ENCODE measurements around the gene MACROD2.
"Not testable (repeated sequence)": the region's sequence is repeated elsewhere in the genome, so short reads cannot be mapped to it uniquely, and the experiment has no call there.

MACROD2 gene

DNA sequence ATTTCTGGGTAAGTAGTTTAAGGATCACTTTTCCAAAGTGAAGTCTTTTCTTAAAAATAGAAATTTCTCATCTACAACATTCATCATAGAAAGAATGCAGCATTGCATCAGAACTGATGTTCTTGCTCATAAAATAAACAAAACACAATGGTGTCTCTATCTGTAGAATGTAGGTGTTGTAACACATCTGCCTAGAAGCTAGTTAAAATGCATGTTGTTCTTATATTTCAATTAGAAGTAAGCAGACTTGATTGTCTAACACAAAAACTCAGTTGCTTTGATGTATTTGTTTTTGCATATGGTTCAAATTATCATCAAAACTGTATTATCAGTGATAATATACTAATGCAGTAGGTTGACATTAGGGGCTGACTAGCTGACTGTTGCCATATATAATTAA, 996.8 kb downstream of the MACROD2 start:
- DNase-seq (ENCODE audit: low read depth): no peak

GRCh38 chr20:14992961-14993360, 997.6 kb downstream of the MACROD2 start:
- DNase-seq (ENCODE audit: low read depth): no peak

DNA sequence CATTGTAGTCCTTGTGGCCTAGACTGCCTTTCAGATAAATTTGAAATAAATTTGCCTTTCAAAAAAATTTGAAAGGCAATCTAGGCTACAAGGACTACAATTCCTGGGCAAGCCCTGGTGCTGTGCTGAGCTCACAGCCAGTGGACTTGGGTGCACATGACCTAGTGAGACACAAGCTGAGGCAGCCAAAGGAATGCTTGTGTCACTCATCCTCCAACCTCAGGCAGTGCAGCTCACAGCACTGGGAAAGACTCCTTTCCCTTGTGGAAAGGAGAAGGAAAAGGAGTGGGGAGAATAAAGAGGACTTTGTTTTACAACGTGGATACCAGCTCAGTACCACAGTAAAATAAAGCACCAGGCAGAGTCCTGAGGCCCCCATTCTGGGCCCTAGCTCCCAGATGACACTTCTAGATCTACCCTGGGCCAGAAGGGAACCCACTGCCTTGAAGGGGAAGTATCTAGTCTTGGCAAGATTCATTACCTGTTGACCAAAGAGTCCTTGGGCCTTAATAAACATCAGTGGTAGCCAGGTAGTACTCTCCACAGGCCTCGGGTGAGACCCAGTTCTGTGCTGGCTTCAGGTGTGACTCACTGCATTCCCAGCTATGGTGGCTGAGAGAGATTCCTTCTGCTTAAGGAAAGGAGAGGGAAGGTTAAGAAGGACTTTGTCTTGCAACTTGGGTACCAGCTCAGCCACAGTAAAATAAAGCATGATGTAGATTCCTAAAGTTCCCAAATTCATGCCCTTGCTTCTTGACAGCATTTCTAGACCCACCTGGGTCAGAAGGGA, 1001.8 kb downstream of the MACROD2 start:
- DNase-seq (ENCODE audit: low read depth): no peak

DNA sequence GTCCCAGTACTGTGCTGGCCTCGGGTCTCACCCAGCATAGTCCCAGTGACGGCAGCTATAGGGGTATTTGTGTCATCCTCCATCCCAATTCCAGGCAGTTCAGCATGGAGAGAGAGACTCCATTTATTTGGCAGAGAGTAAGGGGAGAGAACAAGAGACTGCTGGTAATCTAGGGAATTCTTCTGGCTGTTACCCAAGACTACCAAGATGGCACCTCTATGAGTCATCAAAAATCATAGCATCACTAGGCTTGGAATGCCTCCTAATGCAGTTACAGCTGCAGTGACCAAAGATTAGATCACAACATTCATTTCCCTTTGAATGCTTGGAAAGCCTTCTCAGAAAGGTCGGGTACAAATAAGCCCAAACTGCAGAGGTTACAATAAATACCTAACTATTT, 1002.5 kb downstream of the MACROD2 start:
- no peak for DNase-seq (ENCODE audit: low read depth)

DNA sequence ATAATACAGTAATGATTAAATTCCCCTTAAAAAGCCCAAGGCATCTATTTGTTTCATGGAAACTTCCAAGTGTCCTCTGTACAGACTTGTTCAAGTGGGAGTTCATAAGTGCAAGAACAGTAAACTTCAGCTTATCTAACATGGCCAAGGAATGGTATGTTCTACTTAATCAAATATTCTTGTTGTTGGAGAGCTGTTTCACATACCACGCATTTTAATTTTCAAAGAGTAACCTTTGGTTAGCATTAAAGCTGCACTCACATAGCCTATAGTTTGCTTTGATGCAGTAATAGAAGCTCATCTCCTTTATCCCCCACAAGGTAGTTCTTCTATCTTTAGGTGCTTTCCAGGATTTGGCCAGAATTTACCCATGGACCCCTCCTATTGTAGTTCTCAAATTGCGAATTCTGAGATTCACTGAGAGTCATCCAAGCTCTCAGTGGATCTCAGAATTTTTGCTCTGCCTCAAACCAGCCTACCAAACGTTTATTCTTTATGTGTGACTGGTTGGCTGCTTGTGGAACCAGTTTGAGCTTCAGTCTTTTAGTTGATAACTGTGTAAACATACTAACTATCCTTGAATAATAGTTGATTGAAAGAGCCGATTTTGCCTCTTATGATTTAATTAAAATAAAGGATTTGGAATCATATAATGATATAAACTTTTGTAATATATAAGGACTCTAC, 1010.1 kb downstream of the MACROD2 start:
- no peak for DNase-seq (ENCODE audit: low read depth)

- DNase-seq (ENCODE audit: low read depth): no peak
Measured at GRCh38 chr20:15011631-15012030, 1016.3 kb downstream of the MACROD2 start.

DNA sequence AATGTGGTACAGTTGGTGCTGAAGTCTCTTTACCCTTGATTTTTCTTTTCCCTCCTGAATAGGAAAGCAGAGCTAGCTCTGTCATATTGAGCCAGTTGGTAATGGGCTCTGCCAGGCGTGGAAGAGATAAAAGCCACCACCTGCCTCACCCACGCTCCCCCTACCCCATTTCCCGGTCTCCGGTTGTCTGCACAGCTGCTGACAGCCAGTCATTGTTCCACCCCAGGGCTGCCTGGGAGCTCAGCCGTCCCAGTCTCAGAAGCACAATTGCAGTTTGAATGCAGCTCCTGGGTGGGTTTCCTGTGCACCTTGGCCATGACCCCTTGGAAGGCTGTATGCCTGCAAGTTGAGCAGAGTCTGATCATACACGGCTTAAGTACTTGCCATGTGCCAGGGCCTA, 1017.2 kb downstream of the MACROD2 start:
- DNase-seq (ENCODE audit: low read depth): no peak

- DNase-seq (ENCODE audit: low read depth): not testable (repeated sequence)
Measured at GRCh38 chr20:15016875-15017274, 1021.6 kb downstream of the MACROD2 start.

DNA sequence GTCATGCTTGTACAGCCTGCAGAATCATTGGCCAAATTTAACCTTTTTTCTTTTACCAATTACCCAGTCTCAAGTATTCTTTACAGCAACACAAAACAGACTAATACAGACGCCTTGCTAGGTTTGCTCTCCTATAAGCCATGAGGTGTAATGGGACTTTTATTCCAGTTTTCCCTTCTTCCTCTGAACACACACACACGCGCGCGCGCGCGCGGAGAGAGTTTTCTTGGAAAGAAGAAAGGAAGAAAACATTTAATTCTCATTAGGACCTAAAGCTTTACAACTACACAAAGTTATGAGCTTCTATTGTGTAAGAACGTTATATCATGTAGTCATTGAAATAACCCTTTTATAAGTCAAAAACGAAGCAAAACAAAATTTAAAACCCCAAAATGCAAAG, 1023.6 kb downstream of the MACROD2 start:
- DNase-seq (ENCODE audit: low read depth): no peak

GRCh38 chr20:15020845-15021244, 1025.5 kb downstream of the MACROD2 start:
- DNase-seq (ENCODE audit: low read depth): no peak

GRCh38 chr20:15022921-15023320, 1027.6 kb downstream of the MACROD2 start:
- no peak for DNase-seq (ENCODE audit: low read depth)

DNA sequence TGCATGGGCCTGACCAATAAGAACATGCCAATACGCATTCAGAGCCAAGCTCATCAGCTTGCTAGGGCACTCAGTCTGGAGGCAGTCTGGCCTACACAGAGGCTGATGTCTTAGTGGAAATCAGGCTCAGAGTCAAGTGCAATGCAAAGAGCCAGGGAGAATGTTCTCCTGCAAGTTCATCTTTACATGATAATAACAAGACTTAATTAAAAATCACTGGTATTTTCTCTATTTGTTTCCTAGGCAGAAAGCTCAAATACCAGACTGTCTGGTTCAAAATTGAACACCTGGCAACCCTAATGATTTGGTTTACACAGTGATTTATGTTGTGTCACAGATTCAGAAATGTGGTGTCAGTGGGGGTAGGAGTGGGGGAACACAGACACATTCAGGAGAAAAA, 1031.4 kb downstream of the MACROD2 start:
- DNase-seq (ENCODE audit: low read depth): no peak

GRCh38 chr20:15030826-15031225, 1035.5 kb downstream of the MACROD2 start:
- DNase-seq (ENCODE audit: low read depth): no peak

GRCh38 chr20:15031546-15032351, 1036.4 kb downstream of the MACROD2 start:
- no peak for DNase-seq (ENCODE audit: low read depth)

GRCh38 chr20:15032352-15032622, 1037.0 kb downstream of the MACROD2 start:
- DNase-seq (ENCODE audit: low read depth): no peak

DNA sequence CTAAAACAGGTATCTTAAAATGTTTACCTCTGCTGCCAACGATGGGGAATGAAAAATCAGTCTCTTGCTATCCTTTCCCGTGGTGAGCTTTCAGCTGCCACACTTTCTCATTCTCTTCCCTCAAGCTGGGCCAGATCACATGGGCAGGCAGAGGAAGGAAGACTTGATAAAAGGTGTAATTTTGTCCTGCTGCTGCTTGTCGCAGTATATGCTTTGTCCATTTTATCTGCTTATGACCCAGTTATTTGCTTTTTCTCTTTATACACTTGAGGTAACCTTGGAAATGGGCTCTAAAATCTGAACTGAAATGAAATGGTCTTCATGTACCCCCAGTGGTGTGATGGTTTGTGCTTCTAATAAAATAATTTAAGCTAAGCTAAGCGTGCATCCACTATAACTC, 1038.0 kb downstream of the MACROD2 start:
- DNase-seq (ENCODE audit: low read depth): no peak

DNA sequence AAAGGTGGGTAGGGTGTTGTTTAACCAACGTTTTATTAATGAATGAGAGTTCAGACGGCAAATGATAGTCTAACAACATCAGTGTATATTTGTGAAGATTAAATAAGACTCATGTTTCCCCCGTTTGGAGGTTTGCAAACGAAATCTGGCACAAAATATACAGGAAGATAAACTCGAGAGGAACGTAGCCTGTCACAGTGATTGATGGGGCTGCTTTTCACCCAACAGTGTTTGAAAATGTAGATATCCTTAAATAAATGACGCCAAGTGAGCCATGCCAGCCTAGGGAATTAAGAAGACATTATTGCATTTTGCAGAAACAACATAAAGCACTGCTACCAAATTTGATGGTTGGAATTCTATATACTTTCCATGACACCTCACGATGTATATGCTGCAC, 1038.6 kb downstream of the MACROD2 start:
- DNase-seq (ENCODE audit: low read depth): no peak

DNA sequence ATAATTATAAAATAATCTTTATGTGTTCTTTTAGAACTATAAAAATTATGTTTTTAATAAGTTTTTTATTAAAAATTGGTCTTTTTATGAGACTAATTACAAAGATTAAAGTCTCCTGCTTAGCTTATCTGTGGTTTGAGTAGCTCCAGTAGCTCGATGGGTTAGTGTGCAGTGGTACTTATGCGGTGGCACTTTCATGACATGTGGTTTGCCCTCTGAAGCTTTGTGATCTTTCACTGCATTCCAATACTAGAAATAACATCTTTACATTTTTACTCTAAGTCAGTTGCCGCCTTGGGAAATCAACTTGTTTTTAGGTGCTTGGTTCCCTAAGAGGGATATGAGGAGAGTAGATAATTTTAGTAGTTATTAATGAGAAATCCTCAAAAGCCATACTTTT, 1041.6 kb downstream of the MACROD2 start:
- no peak for DNase-seq (ENCODE audit: low read depth)

DNA sequence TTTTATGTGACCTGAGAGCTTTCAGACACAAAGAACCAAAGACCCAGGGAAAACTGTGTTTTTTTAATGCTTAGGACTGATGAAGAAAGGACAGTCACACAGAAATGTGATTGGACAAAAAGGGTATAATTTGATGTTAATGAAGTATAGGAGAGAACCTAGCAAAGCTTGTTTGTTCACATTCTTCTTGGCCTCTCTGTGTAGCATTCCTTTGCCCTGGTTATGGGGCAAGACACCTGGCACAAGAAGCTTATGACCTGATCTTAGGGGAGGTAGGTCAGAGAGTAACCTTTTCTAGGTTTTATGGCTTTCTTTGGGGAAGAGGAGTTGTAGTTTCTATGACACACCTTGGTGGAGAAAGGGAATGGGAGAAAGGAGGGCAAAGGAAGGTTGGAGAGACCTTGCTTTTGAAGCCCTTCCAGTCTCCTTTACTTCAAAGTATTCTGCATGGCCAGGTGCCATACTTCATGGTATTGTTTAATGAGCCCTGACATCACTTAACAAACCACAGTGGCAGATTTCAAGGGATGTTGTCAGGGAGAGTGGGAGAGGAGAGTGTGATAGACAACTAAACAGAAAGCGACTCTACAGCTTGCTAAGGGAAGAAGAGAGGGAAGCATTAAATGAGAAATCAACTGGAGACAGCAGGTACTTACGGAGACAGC, 1043.9 kb downstream of the MACROD2 start:
- DNase-seq (ENCODE audit: low read depth): no peak

- no peak for DNase-seq (ENCODE audit: low read depth)
Measured at GRCh38 chr20:15042723-15043122, 1047.4 kb downstream of the MACROD2 start.

GRCh38 chr20:15045246-15045645, 1049.9 kb downstream of the MACROD2 start:
- DNase-seq (ENCODE audit: low read depth): no peak

- no peak for DNase-seq (ENCODE audit: low read depth)
Measured at GRCh38 chr20:15047042-15047441, 1051.7 kb downstream of the MACROD2 start.

GRCh38 chr20:15047601-15048000, 1052.3 kb downstream of the MACROD2 start:
- no peak for DNase-seq (ENCODE audit: low read depth)

All from stimulated activated CD8-positive, alpha-beta memory T cell treated with anti-CD3 and anti-CD28 coated beads, Interleukin-15, amount 100 ng/mL, for 1 hour (primary cell).